NCI-H146 (cell line): ENCODE results near the gene ZER1.

ENCODE experiments used
- DNase-seq: peaks from one replicate; lab custom pipeline; 2025; lab: John Stamatoyannopoulos, UW

Gene ZER1

DNA sequence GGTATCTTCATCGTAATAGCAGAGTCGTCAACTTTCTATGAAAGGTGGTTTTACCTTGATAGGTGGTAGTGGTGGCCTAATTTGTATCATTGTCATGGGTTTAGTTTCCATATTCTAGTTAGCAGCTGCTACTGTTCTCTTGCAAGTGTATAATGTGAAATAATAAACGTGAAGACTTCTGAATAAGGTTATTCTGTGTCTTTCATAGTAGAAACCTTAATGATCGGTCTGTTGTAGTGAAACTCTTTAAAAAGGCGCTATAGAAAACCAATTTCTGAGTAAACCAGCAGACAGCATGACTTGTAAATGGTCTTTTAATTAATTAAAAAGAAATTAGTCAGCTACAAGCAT is 81.1 kb downstream of the ZER1 start:
- no peak for DNase-seq

DNA sequence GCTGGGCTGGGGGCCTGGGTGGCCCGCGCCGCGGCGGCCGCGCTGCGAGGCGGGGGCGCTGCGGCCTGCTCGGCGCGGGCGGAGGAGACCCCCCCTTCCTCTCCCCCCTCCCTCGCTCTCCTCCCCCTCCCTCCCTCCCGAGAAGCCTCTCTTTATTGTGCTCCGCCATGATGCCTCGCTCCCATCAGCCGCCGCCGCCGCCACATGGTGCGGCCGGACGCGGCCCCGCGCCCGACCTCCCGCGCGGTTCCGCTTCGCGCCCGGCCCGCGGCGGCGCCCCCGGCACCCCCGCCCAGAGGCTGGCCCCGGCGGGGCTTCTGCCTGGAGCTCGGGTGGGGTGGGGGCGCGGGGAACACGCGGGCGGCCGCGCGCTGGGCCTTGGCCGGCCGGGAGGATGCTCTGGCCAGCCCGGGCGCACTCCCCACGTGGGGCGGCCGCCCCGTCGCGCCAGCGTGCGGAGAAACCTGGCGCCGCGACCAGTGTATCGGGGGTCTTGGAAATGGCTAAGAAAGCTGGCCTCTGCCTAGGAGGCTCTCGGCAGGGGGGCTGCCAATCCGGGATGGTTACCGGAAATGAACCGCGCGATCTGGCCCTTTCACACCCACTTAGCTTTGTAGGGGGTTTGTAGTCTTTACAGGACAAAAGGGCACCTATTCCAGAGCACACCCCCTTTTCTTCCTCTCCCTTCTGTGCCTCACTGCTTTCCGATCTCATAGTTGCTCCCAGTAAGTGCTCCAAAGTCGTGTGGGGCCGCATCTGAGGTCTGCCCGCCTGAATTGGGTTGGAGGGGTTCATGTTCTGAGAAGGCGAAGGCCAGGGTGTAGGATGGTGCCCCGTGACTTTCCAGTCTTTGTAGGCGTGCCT is 81.7 kb downstream of the ZER1 start:
- DNase-seq, result peak; percentile 49

DNA sequence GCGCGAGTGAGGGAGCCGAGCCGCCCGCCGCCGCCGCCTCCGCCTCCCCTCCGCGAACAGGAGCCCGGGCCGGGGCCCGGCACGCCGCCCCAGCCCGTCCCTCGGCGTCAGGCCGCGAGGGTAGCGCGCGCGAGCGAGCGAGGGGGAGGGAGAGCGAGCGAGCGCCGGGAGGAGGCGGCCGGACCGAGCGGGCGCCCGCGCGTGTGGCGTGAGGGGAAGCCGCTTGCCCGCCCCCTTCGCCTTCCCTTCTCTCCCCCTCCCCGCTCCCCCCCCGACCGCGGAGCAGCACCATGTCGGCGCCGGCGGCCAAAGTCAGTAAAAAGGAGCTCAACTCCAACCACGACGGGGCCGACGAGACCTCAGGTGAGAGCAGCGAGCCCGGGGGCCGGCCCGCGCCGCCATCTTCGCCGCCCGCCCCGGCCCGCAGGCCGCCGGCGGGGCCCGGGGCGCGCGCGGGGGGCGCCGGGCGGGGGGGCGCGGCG is 82.4 kb downstream of the ZER1 start:
- DNase-seq, result peak; percentile 51

GRCh38 chr9:128688501-128689292 is 83.0 kb downstream of the ZER1 start, which contains the start of gene SET:
Gene SET, plus strand, starts transcription at chr9:128689222. Its CDS starts 361 bp downstream, at chr9:128689583.
- DNase-seq, result peak; percentile 88

- DNase-seq, result no peak
Measured at GRCh38 chr9:128687453-128687852, 84.3 kb downstream of the ZER1 start.

DNA sequence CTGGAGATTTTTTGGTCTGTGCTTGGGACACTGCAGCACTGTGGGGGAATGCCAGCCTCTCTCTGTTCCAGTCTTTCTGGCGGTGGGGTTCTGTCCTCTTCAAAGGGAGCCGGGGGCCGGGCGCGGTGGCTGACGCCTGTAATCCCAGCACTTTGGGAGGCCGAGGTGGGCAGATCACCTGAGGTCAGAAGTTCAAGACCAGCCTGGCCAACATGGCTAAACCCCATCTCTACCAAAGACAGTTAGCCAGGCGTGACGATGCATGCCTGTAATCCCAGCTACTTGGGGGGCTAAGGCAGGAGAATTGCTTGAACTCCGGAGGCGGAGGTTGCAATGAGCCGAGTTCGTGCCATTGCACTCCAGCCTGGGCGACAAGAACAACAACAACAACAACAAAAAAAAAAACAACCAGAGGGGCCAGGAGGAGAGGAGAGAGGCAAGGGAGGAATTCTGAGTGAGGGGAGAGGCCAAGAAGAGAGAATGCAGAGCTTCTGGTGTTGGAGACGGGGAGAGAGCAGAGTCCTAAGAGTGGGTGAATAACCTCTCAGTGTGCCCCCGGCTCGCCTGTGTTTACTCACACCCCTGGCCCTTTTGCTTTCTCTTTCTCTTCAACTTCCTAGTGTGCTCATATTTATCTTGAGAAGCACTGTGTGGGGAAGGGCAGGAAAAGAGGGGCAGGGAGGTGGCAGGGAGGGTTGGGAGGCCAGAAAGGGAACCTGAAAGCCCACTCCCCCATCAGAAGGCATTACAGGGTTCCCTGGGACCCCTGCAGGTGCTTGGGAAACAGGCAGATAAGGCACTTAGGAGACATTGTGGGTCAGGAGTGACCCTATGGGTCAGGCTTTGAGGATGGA is 85.9 kb downstream of the ZER1 start:
- no peak for DNase-seq

GRCh38 chr9:128684325-128685199 is 87.2 kb downstream of the ZER1 start:
- peak; percentile 75 for DNase-seq

GRCh38 chr9:128684065-128684324 is 87.7 kb downstream of the ZER1 start:
- DNase-seq, result no peak

DNA sequence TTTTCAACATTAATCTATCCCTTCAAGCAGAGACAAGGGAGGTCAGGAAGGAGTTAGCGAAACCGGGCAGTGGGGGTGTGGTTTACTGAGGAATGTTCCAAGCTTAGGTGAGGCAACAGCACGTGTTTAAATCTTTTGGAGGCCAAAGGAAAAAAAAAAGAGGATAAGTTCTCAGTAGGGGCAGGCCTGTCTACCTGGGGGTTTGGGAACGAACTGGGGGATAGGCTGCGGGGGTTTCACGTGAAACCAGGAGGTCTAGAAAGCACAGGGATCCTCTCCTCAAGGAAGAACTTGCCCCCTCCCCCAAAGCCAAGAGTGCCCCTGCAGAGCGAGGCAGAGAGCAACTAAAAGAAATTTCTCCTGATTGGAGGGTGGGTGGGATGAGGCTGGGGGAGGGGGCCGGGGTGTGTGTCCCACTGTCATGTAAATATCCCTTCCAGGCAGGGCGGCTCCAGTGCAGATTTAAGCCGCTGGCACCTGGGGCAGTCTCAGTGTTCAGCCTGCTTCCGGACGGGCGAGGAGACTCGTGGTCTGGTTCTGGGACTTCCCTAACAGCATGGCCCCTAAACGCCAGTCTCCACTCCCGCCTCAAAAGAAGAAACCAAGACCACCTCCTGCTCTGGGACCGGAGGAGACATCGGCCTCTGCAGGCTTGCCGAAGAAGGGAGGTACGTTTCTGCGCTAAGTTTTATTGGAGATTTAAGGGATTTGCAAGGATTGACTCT is 88.2 kb downstream of the ZER1 start:
- peak; percentile 68 for DNase-seq
